GM13977 (cell line): Measurements from ENCODE around the gene SLC17A4.

Experiments used
- DNase-seq: peaks from one replicate; pipeline ENCODE4 v3.0.0; 2012; ENCODE audit warnings: low spot score
- in situ Hi-C: fragments of 300-500 bp; cut with MboI; formaldehyde crosslinking; loops from one replicate; pipeline ENCODE4 v1.12.0; 2022; ENCODE audit warnings: low sequenced_read_pairs, low pct_unique_long_range_greater_than_20kb, mixed read lengths, inconsistent platforms; ENCODE audit not compliant: unreplicated experiment
- TF ChIP-seq, protein P1 (sequence below): IDR thresholded peaks from 2 replicates; pipeline ENCODE4 v1.5.1; 2012; ENCODE audit warnings: mild to moderate bottlenecking, control low read depth; ENCODE audit not compliant: insufficient read depth; ENCODE audit errors: extremely low read depth, missing control alignments

Gene SLC17A4

DNA sequence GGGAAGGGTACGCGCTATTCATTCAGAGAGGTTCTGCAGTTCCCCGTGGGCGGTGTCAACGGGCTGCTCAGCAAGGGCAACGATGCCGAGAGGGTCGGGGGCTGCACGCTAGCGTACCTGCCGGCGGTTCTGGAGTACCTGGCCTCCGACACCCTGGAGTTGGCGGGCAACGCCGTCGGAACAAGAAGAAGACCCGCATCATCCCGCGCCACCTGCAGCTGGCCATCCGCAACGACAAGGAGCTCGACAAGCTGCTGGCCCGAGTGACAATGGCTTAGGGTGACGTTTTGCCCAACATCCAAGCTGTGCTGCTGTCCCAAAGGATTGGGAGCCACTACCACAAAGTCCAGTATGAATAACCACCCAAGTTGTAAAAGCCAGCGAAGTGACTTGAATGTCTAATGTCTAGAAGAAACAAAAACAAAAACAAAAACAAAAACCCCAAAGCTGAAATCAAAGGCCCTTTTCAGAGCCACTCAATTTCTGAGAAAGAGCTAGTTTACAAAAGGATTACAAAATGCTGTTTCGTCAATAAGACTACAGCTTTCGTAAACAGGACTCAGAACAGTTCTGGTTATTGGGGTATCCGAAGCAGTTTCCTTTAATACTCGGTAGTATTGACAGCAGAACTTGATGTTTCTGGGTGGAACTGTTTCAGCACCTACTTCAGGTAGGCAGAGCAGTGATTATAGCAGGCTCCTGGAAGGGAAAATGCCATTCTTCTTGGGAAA is 21.9 kb upstream of the SLC17A4 start:
- TF ChIP-seq, protein P1, sequence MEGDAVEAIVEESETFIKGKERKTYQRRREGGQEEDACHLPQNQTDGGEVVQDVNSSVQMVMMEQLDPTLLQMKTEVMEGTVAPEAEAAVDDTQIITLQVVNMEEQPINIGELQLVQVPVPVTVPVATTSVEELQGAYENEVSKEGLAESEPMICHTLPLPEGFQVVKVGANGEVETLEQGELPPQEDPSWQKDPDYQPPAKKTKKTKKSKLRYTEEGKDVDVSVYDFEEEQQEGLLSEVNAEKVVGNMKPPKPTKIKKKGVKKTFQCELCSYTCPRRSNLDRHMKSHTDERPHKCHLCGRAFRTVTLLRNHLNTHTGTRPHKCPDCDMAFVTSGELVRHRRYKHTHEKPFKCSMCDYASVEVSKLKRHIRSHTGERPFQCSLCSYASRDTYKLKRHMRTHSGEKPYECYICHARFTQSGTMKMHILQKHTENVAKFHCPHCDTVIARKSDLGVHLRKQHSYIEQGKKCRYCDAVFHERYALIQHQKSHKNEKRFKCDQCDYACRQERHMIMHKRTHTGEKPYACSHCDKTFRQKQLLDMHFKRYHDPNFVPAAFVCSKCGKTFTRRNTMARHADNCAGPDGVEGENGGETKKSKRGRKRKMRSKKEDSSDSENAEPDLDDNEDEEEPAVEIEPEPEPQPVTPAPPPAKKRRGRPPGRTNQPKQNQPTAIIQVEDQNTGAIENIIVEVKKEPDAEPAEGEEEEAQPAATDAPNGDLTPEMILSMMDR, result no peak
- no peak for DNase-seq
- in situ Hi-C loops, result no loop called here

DNA sequence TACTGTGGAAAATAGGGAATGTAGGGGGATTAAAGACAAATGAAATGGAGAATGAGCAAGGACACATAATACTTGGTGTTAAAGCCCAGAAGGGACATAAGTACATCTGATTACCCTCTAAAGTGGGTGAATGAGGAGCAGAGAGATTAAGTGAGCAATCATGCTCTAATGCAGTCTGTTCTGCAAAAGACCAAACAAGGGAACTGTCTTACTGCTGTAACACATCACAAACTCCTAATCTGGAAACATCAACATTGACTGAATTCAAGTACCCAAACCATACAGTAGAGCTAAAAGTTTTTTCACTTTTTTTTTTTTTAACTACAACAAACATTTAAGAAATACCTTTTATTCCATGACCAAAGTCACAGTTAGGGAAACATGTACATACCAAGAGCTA is 19.3 kb upstream of the SLC17A4 start:
- in situ Hi-C loops, result no loop called here
- TF ChIP-seq, protein P1, result no peak
- no peak for DNase-seq

- DNase-seq, result no peak
- TF ChIP-seq, protein P1, result no peak
- in situ Hi-C loops, result no loop called here
Measured at GRCh38 chr6:25743868-25744267, 10.7 kb upstream of the SLC17A4 start.

DNA sequence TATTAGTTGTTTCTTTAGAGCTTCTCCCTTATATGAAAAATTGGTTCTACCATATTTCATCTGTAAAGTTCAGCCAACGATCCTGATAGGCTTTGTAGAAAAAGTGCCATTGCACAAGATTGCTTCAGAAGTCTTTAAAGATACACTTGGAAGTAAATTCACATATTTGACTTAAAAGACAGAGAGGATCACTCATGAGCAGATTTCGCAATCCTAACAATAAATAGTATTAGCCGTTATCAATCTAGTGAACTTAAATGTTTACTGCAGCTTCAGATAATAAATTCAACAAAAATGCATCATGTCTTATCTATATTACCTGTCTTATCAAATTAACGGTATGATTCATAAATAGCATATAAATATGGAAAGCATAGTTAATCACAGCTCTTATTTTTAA is 8.7 kb upstream of the SLC17A4 start:
- no peak for DNase-seq
- TF ChIP-seq, protein P1, result no peak
- in situ Hi-C loops, result no loop called here

- in situ Hi-C loops, result no loop called here
- DNase-seq, result no peak
- TF ChIP-seq, protein P1, result no peak
Measured at GRCh38 chr6:25746968-25747367, 7.6 kb upstream of the SLC17A4 start.

GRCh38 chr6:25747477-25747876 is 7.1 kb upstream of the SLC17A4 start:
- in situ Hi-C loops, result no loop called here
- TF ChIP-seq, protein P1, result no peak
- no peak for DNase-seq
